Right atrium auricular region (tissue), 2 donors: ENCODE measurements around the gene TTC31. TPM values are rescaled to one million over a fixed set of nuclear protein-coding genes. Genes with fewer than 3 reads are reported as not detected.

Experiments
- DNase-seq: peaks from one replicate; pipeline ENCODE4 v3.0.0-alpha.2; 2019; ENCODE audit warnings: low spot score
- H3K27ac ChIP-seq, 2 donors: fragments of 200-600 bp; sonication (generic); 1 replicate in 1 of 2; 2 replicates in 1 of 2; pipeline ENCODE4 v1.5.1; 2016 to 2019
- H3K27me3 ChIP-seq, 2 donors: fragments of 200-600 bp; sonication (generic); one replicate each; pipeline versions ENCODE4 v1.5.1 to v1.6.0; 2017 to 2019
- H3K36me3 ChIP-seq: fragments of 200-600 bp; sonication (generic); one replicate; pipeline ENCODE4 v1.5.1; 2016
- H3K4me1 ChIP-seq, 2 donors: fragments of 200-600 bp; sonication (generic); one replicate each; pipeline versions ENCODE4 v1.5.1 to v1.6.0; 2017 to 2019
- H3K4me3 ChIP-seq, 2 donors: fragments of 200-600 bp; sonication (generic); 1 replicate in 1 of 2; 2 replicates in 1 of 2; pipeline ENCODE4 v1.5.1; 2017 to 2019; ENCODE audit warnings: mild to moderate bottlenecking in 1 of 2, moderate library complexity in 1 of 2
- H3K9me3 ChIP-seq, 2 donors: fragments of 200-600 bp; sonication (generic); one replicate each; pipeline ENCODE4 v1.5.1; 2019
- total RNA-seq, 2 donors: library from RNA; depleted of rRNA; stranded (reverse); fragments of >200 nt; gene quantifications; one replicate each; pipeline ENCODE4 v1.1.0, GENCODE V29; 2016
- TF ChIP-seq, protein P1 (sequence below), 2 donors: fragments of 200-600 bp; sonication (generic); IDR thresholded peaks; one replicate each; pipeline ENCODE4 v1.5.1; 2019; ENCODE audit warnings: antibody characterized with exemption in 2 of 2

Gene TTC31
- total RNA-seq, 2 donors from 2014 or later, result 9.1 to 9.6 TPM

DNA sequence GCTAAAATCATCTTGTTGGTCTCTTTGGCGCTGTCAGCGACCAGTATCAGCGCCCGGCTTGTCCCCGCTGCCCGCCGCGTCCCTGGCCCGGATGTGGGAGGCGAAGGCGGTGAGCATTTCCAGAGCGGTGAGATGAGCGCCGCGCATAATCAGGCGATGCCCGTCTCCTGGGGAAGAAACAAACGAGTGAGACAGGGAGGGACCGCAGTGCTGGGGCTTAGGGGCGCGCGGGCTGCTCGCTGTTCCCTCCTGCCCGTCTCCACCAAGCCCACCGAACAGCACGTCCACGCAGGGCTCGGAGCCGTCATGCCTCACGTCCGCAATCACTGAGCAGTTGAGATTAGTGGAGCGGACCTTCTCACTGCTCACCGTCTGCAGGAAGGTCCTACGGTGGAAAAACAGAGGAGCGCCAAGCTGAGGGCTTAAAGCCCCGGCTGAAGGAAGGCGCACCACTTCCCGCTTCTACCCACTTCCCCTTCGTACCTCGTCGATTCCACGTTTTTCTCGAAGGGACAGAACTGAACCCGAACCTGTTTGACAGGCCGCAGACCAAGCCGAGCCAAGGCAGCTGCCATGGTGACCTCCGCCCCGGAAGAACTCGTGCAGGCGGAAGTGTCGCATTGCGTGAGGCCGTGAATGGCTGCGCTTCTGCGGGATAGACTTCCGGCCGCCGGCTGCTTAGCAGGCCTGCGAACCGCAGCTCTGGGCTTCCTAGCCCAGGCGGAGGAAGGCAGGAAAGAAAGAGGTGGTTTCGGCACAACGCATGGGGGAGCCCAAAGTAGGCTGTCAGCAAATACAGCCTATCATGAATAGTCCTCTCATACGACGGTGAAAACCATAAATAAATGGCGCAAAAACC, 10.6 kb upstream of the TTC31 start, which contains the start of gene MRPL53:
MRPL53 (minus strand) TSS at position 595 of the 859 bp plus-strand sequence; CDS start at position 575, 20 bp downstream.
- TF ChIP-seq, protein P1, sequence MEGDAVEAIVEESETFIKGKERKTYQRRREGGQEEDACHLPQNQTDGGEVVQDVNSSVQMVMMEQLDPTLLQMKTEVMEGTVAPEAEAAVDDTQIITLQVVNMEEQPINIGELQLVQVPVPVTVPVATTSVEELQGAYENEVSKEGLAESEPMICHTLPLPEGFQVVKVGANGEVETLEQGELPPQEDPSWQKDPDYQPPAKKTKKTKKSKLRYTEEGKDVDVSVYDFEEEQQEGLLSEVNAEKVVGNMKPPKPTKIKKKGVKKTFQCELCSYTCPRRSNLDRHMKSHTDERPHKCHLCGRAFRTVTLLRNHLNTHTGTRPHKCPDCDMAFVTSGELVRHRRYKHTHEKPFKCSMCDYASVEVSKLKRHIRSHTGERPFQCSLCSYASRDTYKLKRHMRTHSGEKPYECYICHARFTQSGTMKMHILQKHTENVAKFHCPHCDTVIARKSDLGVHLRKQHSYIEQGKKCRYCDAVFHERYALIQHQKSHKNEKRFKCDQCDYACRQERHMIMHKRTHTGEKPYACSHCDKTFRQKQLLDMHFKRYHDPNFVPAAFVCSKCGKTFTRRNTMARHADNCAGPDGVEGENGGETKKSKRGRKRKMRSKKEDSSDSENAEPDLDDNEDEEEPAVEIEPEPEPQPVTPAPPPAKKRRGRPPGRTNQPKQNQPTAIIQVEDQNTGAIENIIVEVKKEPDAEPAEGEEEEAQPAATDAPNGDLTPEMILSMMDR (IDR thresholded peaks at IDR 0.05), result no peak
- peaks cover 15% of the 10 kb centered on the region for H3K36me3 ChIP-seq
- peak within 1 kb of the TSS; percentile 66 to 68 for H3K4me3 ChIP-seq
- H3K4me1 ChIP-seq, result peaks cover 0 to 20% of the 10 kb centered on the region in 2 donors
- H3K27me3 ChIP-seq, result no peaks in the 10 kb centered on the region
- peak; percentile 94 for DNase-seq
- peak within 1 kb of the TSS; percentile 79 to 90 for H3K27ac ChIP-seq
- no peaks in the 10 kb centered on the region for H3K9me3 ChIP-seq

DNA sequence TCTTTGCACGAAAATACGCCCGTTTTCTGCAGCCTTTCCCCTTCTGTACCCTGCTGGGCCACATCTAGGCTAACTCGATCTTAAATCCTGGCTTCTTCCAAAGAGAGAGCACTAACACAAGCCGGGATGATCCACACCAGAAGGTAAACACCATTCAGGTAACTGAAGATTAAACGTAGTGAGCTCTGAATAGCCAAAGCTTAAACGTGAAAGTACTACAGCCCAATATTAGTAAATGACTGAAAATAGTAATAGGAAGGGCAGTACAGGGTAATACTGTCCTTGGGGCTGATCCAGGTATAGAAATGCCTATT, 10.0 kb upstream of the TTC31 start:
- no peaks in the 10 kb centered on the region for H3K27me3 ChIP-seq
- TF ChIP-seq, protein P1 (IDR thresholded peaks at IDR 0.05), result no peak
- DNase-seq, result no peak
- H3K4me3 ChIP-seq, result peak overlapping the region; percentile 66 to 68
- peak overlapping the region; percentile 79 to 90 for H3K27ac ChIP-seq
- peaks cover 15% of the 10 kb centered on the region for H3K36me3 ChIP-seq
- H3K4me1 ChIP-seq, result peaks cover 0 to 20% of the 10 kb centered on the region in 2 donors
- no peaks in the 10 kb centered on the region for H3K9me3 ChIP-seq

DNA sequence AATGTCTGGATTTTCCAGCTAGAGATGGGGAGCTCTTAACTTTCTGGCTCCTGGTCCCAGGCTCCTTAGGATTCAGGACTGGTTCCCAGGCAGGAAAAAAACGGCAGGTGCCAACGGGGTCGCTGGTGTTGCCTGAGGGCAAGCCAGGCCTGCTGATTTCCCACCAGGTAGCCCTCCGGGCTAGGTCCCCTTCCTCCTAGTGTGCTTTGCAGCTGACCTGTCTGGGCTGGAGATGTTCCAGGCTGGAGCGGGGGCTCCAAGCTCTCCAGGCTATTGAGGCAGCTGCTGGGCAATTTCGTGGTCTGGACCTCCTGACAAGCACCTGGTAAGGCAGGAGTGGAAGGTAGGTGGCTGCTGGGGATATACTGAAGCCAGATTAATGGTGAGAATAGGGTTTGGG, 8.4 kb upstream of the TTC31 start:
- Histone ChIP-seq H3K9me3 (no peaks in the 10 kb centered on the region), H3K27me3 (no peaks in the 10 kb centered on the region), H3K4me3 (no peak overlapping the region), H3K4me1 (peaks cover 0 to 20% of the 10 kb centered on the region in 2 donors), H3K27ac (no peak overlapping the region), H3K36me3 (peaks cover 15% of the 10 kb centered on the region)
- DNase-seq, result no peak
- TF ChIP-seq, protein P1 (IDR thresholded peaks at IDR 0.05), result no peak

DNA sequence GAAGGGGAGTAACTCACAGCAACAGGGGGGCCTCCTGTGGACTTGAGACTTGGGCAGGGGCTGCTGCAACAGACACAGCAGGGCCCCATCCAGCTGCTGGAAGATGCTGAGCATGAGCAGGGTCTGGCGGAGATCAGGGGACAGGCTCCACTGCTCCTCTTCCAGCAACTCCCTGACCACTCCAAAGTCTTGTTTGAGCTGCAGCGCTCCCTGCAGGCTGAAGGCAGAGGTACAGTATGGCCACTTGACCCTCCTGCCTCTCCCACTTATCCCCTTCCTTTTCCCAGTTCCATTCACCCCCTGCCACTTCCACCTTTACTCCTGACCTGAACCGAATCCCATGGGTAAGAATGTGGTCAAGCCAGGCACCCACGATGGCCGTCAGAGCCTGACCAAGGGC, 8.0 kb upstream of the TTC31 start:
- Histone ChIP-seq H3K4me3 (no peak overlapping the region), H3K9me3 (no peaks in the 10 kb centered on the region), H3K4me1 (peaks cover 0 to 20% of the 10 kb centered on the region in 2 donors), H3K36me3 (peaks cover 15% of the 10 kb centered on the region), H3K27me3 (no peaks in the 10 kb centered on the region), H3K27ac (no peak overlapping the region)
- DNase-seq, result no peak
- TF ChIP-seq, protein P1 (IDR thresholded peaks at IDR 0.05), result peak in 1 of 2 donors; percentile 14

DNA sequence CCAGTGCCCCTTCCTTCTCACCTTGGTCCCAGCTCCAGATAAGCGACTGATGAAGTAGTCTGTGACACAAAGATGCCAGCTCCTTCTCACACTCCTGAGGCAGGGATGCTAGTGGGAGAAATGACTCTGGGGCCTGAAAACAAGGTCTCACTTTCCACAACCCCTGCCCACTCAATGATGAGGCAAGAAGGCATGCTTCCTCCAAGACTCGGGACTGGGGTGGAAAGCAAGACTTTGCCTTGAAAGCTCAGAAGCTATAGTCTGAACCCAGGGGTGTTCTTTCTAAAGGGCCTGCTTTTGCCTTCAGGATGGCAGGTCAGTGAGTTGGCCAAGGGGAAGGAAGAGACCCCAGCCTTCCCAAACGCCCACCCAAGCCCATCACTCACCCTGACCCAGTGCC, 1.4 kb upstream of the TTC31 start:
- Histone ChIP-seq H3K36me3 (no peaks in the 10 kb centered on the region), H3K27ac (peak overlapping the region in 1 of 2 donors; percentile 88)

More for the DNA sequence above, 1.4 kb upstream of the TTC31 start:
- H3K4me1 ChIP-seq, result peaks cover 0 to 31% of the 10 kb centered on the region in 2 donors
- peak overlapping the region; percentile 78 to 83 for H3K4me3 ChIP-seq
- H3K9me3 ChIP-seq, result no peaks in the 10 kb centered on the region
- no peaks in the 10 kb centered on the region for H3K27me3 ChIP-seq
- no peak for DNase-seq
- TF ChIP-seq, protein P1 (IDR thresholded peaks at IDR 0.05), result no peak
